HAP-1 (cell line): ENCODE measurements around the gene FXYD2.

Experiments
- DNase-seq, 2 experiments: peaks; one replicate each; pipeline ENCODE4 v3.0.0-alpha.2; 2016 to 2020; ENCODE audit warnings: low spot score in 2 of 2
- H3K27me3 ChIP-seq: fragments of 250-450 bp; sonication (Bioruptor Pico); 2 replicates; pipeline ENCODE4 v1.5.1; 2020; ENCODE audit warnings: low read depth, mild to moderate bottlenecking, moderate library complexity
- H3K36me3 ChIP-seq: fragments of 250-450 bp; sonication (Bioruptor Pico); replicated peaks from 2 replicates; pipeline ENCODE4 v1.5.1; 2020; ENCODE audit warnings: mild to moderate bottlenecking
- H3K4me1 ChIP-seq: fragments of 250-450 bp; sonication (Bioruptor Pico); 2 replicates; pipeline ENCODE4 v1.5.1; 2020; ENCODE audit warnings: mild to moderate bottlenecking
- H3K4me3 ChIP-seq: fragments of 250-450 bp; sonication (Bioruptor Pico); 2 replicates; pipeline ENCODE4 v1.5.1; 2020; ENCODE audit warnings: mild to moderate bottlenecking, moderate library complexity
- H3K9me3 ChIP-seq: fragments of 250-450 bp; sonication (Bioruptor Pico); 2 replicates; pipeline ENCODE4 v1.5.1; 2020; ENCODE audit warnings: mild to moderate bottlenecking, moderate library complexity
- in situ Hi-C: fragments of 300-500 bp; cut with MboI; formaldehyde crosslinking; loops from 3 replicates; pipeline ENCODE4 v1.14.3; 2020; ENCODE audit warnings: low sequenced_read_pairs, inconsistent platforms, mixed read lengths

Gene FXYD2

DNA sequence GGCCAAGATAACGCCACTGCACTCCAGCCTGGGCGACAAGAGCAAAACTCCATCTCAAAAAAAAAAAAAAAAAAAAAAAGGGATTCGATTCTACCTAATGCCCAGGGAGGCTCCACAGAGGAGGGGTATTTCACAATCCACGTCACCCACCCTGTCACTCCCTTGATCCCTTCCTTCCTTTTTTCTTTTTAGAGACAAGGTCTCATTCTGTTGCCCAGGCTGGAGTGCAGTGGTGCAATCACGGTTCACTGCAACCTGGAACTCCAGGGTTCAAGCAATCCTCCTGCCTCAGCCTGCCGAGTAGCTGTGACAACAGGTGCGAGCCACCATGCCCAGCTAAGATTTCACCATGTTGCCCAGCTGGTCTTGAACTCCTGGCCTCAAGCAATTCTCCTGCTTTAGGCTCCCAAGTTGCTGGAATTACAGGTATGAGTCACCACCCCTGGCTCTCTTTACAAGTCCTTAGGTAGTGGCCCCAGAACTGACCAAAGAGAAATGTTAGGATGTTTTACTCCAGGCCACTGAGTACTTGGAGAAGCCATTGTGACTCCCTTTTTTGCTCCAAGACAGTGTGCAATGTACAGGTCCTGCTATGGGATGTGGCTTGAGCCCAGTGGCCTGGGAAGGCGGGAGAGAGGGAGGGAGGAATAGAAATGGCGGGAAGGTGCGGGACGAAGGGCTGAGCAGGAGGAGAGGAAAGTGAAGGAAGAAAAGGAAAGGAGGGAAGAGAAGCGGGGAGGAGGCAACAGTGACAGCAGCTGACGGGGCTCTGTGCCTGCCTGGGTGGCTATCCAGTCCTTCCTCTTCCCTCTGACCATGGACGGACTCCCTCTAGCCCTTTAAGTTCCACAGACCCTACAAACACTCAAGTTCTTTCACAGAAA is 11.8 kb upstream of the FXYD2 start:
- Histone ChIP-seq H3K27me3 (no peaks in the 10 kb centered on the region), H3K9me3 (no peaks in the 10 kb centered on the region), H3K4me3 (no peak overlapping the region), H3K36me3 (no peaks in the 10 kb centered on the region), H3K4me1 (no peaks in the 10 kb centered on the region)
- in situ Hi-C loops: no loop called here
- peak in 1 of 2 experiments; percentile 3 for DNase-seq

DNA sequence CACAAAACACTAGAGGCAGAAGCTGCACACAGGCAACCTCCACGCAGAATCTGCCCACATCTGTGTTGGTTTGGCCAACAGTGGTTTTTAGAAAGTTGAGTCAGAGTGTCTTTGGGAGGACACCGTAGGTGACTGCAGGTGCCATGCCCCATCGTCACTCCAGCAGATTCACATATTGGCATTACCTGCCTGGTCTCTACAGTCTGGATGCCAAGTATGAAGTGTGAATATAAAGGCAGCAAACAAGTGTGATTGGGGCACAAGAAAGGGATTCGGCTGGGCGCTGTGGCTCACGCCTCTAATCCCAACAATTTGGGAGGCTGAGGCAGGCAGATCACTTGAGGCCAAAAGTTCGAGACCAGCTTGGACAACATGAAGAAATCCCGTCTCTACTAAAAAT is 11.0 kb upstream of the FXYD2 start:
- Histone ChIP-seq H3K27me3 (no peaks in the 10 kb centered on the region), H3K36me3 (no peaks in the 10 kb centered on the region), H3K4me3 (no peak overlapping the region), H3K9me3 (no peaks in the 10 kb centered on the region), H3K4me1 (no peaks in the 10 kb centered on the region)
- peak in 1 of 2 experiments; percentile 2 for DNase-seq
- in situ Hi-C loops: no loop called here

GRCh38 chr11:117834838-117835443 is 10.4 kb upstream of the FXYD2 start:
- in situ Hi-C loops: no loop called here
- Histone ChIP-seq H3K9me3 (no peaks in the 10 kb centered on the region), H3K36me3 (no peaks in the 10 kb centered on the region), H3K4me1 (no peaks in the 10 kb centered on the region), H3K4me3 (no peak overlapping the region), H3K27me3 (no peaks in the 10 kb centered on the region)
- peak in 1 of 2 experiments; percentile 4 for DNase-seq

DNA sequence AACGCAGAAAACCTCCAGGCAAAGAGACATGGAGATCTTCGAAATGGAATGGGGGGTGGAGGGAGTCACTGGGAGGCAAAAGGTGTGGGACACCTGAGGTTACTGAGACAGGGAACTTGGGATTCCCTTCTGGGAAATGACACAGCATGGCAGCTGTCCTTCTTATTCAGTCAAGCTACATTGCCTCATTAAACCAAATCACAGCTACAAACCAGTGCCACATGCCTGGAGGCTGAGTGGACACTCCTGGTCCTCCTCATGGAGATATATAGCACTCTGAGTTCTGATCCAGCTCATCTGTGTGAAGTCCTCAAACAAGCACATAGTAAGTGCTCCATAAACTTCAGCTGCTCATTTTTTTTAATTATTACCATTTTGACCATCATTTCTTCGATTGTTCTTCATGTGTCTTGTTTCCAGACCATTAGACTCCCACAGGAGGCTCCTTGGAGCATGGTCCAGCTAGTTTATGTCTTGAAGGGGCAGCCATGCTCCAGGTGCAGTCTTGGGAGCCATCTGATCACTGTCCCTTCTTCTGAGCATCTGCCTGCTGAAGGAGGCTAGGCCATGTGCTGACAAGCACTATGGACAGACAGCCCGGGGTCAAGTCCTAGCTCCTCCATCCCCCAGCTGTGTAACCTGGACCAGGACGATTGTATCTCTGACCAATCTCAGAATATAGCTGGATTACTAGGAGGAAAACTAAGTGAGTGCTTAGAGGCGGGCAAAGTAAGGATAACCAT is 9.7 kb upstream of the FXYD2 start:
- H3K36me3 ChIP-seq: no peaks in the 10 kb centered on the region
- no peaks in the 10 kb centered on the region for H3K27me3 ChIP-seq
- no peaks in the 10 kb centered on the region for H3K9me3 ChIP-seq
- peak in 1 of 2 experiments; percentile 3 for DNase-seq
- H3K4me1 ChIP-seq: no peaks in the 10 kb centered on the region
- H3K4me3 ChIP-seq: no peak overlapping the region
- in situ Hi-C loops: no loop called here

DNA sequence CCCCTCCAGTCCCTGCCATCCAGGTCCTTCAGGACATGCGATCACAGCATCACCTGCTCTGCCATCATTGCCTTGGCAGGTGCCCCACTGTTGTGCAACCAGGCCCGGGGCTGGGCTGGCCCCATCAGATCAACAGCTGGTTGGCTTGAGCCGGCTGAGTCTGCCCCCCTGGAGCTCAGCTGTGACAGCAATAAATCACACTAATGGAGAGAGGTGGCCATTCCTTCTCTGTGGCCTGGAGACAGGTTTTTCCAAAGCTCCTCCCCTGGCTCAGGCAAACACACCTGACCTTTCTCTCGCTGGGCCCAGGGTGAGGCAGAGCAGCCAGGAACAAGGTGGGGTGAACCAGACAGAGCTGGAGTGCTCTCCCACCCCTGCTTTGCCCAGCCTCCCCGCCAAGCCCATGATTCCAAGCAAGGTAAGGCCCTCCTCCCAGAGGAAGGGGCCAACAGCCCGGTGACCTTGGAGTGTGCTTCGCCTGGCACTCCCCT is 8.9 kb upstream of the FXYD2 start:
- H3K27me3 ChIP-seq: no peaks in the 10 kb centered on the region
- H3K36me3 ChIP-seq: no peaks in the 10 kb centered on the region
- in situ Hi-C loops: no loop called here
- peak in 1 of 2 experiments; percentile 7 for DNase-seq
- no peaks in the 10 kb centered on the region for H3K9me3 ChIP-seq
- no peaks in the 10 kb centered on the region for H3K4me1 ChIP-seq
- H3K4me3 ChIP-seq: no peak overlapping the region

GRCh38 chr11:117832511-117832910 is 8.0 kb upstream of the FXYD2 start:
- Histone ChIP-seq H3K27me3 (no peaks in the 10 kb centered on the region), H3K4me3 (no peak overlapping the region), H3K9me3 (no peaks in the 10 kb centered on the region), H3K36me3 (no peaks in the 10 kb centered on the region), H3K4me1 (no peaks in the 10 kb centered on the region)
- peak in 1 of 2 experiments; percentile 6 for DNase-seq
- in situ Hi-C loops: no loop called here

- Histone ChIP-seq H3K9me3 (no peaks in the 10 kb centered on the region), H3K4me1 (no peaks in the 10 kb centered on the region), H3K4me3 (no peak overlapping the region), H3K27me3 (no peaks in the 10 kb centered on the region), H3K36me3 (no peaks in the 10 kb centered on the region)
- in situ Hi-C loops: no loop called here
- peak in 1 of 2 experiments; percentile 5 for DNase-seq
Observed at GRCh38 chr11:117831661-117832415, 7.3 kb upstream of the FXYD2 start.

- H3K27me3 ChIP-seq: no peaks in the 10 kb centered on the region
- DNase-seq: peak in 1 of 2 experiments; percentile 5
- no peaks in the 10 kb centered on the region for H3K9me3 ChIP-seq
- no peaks in the 10 kb centered on the region for H3K4me1 ChIP-seq
- H3K4me3 ChIP-seq: no peak overlapping the region
- no peaks in the 10 kb centered on the region for H3K36me3 ChIP-seq
- in situ Hi-C loops: no loop called here
Observed at GRCh38 chr11:117830674-117831351, 6.3 kb upstream of the FXYD2 start.

- in situ Hi-C loops: no loop called here
- Histone ChIP-seq H3K36me3 (no peaks in the 10 kb centered on the region), H3K27me3 (no peaks in the 10 kb centered on the region), H3K4me1 (no peaks in the 10 kb centered on the region), H3K9me3 (no peaks in the 10 kb centered on the region), H3K4me3 (no peak overlapping the region)
- DNase-seq: peak in 1 of 2 experiments; percentile 6
Observed at GRCh38 chr11:117830072-117830471, 5.5 kb upstream of the FXYD2 start.

DNA sequence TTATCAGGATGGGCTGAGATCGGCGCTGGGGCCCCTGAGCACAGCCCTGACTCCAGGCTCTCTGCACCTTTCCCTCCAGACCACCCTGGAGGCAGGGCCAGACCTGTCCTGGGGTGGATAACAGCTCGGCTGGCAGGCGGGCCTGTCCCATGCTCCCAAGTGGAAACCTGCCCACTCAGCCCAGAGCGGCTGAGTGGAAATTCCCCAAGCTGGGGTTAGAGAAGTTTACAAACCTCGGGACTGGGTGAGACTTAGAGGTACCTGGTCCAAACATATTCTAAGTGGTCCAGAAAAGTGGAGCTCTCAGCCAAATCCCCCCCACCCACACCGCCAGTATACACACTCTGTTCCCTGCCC is 4.8 kb upstream of the FXYD2 start:
- peak in 1 of 2 experiments; percentile 2 for DNase-seq
- no peaks in the 10 kb centered on the region for H3K27me3 ChIP-seq
- no peaks in the 10 kb centered on the region for H3K9me3 ChIP-seq
- no peaks in the 10 kb centered on the region for H3K4me1 ChIP-seq
- H3K36me3 ChIP-seq: no peaks in the 10 kb centered on the region
- in situ Hi-C loops: no loop called here
- H3K4me3 ChIP-seq: no peak overlapping the region

- DNase-seq: no peak
- Histone ChIP-seq H3K4me1 (no peaks in the 10 kb centered on the region), H3K36me3 (no peaks in the 10 kb centered on the region), H3K9me3 (no peaks in the 10 kb centered on the region), H3K4me3 (no peak overlapping the region), H3K27me3 (no peaks in the 10 kb centered on the region)
- in situ Hi-C loops: no loop called here
Observed at GRCh38 chr11:117828611-117829368, 4.2 kb upstream of the FXYD2 start.
